PC-3 (cell line): Measurements from ENCODE around the gene NPR3. TPM values are rescaled to one million over a fixed set of nuclear protein-coding genes. Genes with fewer than 3 reads are reported as not detected.

Source experiments
- ATAC-seq: fragments of 200-7000 bp; cut with Tn5 transposase; 2 replicates; pipeline ENCODE4 v1.9.1; 2020; ENCODE audit warnings: mild to moderate bottlenecking, moderate library complexity
- BruUV-seq: library from RNA; stranded (reverse); fragments of 400-500 nt; replicated peaks from 2 replicates; lab custom pipeline; 2021; lab: Mats Ljungman, UMichigan
- CTCF ChIA-PET: fragments of 300-600 bp; sonication (Branson Sonifier 250); formaldehyde crosslinking; loops from one replicate; lab custom pipeline; 2022; ENCODE audit warnings: antibody characterized with exemption; lab: Charles Lee
- POLR2A ChIA-PET: fragments of 300-600 bp; sonication (Branson Sonifier 250); formaldehyde crosslinking; loops from one replicate; lab custom pipeline; 2022; ENCODE audit warnings: antibody characterized with exemption; ENCODE audit not compliant: unreplicated experiment; lab: Charles Lee
- DNase-seq: peaks from one replicate; pipeline ENCODE4 v3.0.0-alpha.2; 2015
- H2AFZ ChIP-seq: fragments of 300-600 bp; sonication (generic); 2 replicates; pipeline ENCODE4 v1.6.0; 2016; ENCODE audit warnings: antibody characterized with exemption, low read length
- H3F3A ChIP-seq: fragments of 300-600 bp; sonication (generic); one replicate; pipeline ENCODE4 v1.6.0; 2017; ENCODE audit warnings: antibody characterized with exemption, low read length, control low read depth, mild to moderate bottlenecking; ENCODE audit not compliant: unreplicated experiment
- H3K27ac ChIP-seq: fragments of 300-600 bp; sonication (generic); 2 replicates; pipeline ENCODE4 v1.5.1; 2016; ENCODE audit warnings: mild to moderate bottlenecking, low read length
- H3K27me3 ChIP-seq: fragments of 300-600 bp; sonication (generic); 2 replicates; pipeline ENCODE4 v1.6.1; 2016; ENCODE audit warnings: low read length, mixed read lengths
- H3K36me3 ChIP-seq: fragments of 300-600 bp; sonication (generic); 2 replicates; pipeline ENCODE4 v1.6.1; 2016; ENCODE audit warnings: low read depth, mixed run types, low read length, mixed read lengths
- H3K4me1 ChIP-seq: fragments of 300-600 bp; sonication (generic); 2 replicates; pipeline ENCODE4 v1.5.1; 2016; ENCODE audit warnings: low read length; ENCODE audit not compliant: insufficient read depth
- H3K4me2 ChIP-seq: fragments of 300-600 bp; sonication (generic); 2 replicates; pipeline ENCODE4 v1.6.0; 2016; ENCODE audit warnings: low read length
- H3K4me3 ChIP-seq: fragments of 300-600 bp; sonication (generic); 2 replicates; pipeline ENCODE4 v1.5.1; 2016; ENCODE audit warnings: mild to moderate bottlenecking, low read length, mixed read lengths
- H3K79me2 ChIP-seq: fragments of 300-600 bp; sonication (generic); 2 replicates; pipeline ENCODE4 v1.6.1; 2017; ENCODE audit warnings: low read length, mixed read lengths
- H3K9ac ChIP-seq: fragments of 300-600 bp; sonication (generic); 2 replicates; pipeline ENCODE4 v1.6.0; 2016; ENCODE audit warnings: mild to moderate bottlenecking, low read length
- H3K9me2 ChIP-seq: fragments of 300-600 bp; sonication (generic); replicated peaks from 2 replicates; pipeline ENCODE4 v1.6.1; 2016; ENCODE audit warnings: mixed run types, low read length, mixed read lengths
- H3K9me3 ChIP-seq: fragments of 300-600 bp; sonication (generic); 2 replicates; pipeline ENCODE4 v1.6.1; 2016; ENCODE audit warnings: low read length, mixed read lengths
- H4K20me1 ChIP-seq: fragments of 300-600 bp; sonication (generic); 2 replicates; pipeline ENCODE4 v1.6.1; 2016; ENCODE audit warnings: low read length, mixed read lengths
- CTCF ChIP-seq: fragments of 300-600 bp; sonication (generic); conservative IDR thresholded peaks from 2 replicates; pipeline ENCODE4 v1.5.1; 2017; ENCODE audit warnings: antibody characterized with exemption, low read depth, mild to moderate bottlenecking, low read length
- EZH2 ChIP-seq: fragments of 300-600 bp; sonication (generic); IDR thresholded peaks from one replicate; pipeline ENCODE4 v1.6.1; 2017; ENCODE audit warnings: antibody characterized with exemption, mild to moderate bottlenecking, low read length; ENCODE audit not compliant: unreplicated experiment
- EZH2phosphoT487 ChIP-seq: fragments of 300-600 bp; sonication (generic); IDR thresholded peaks from 2 replicates; pipeline ENCODE4 v1.6.1; 2018; ENCODE audit warnings: mild to moderate bottlenecking, antibody characterized with exemption, low read length, borderline replicate concordance
- intact Hi-C: fragments of 100-400 bp; cut with micrococcal nuclease; formaldehyde crosslinking; loops from 2 replicates; pipeline ENCODE4 v1.9.0; 2023
- total RNA-seq: library from RNA; depleted of rRNA; stranded (reverse); fragments of >200 nt; gene quantifications from 2 replicates; pipeline ENCODE4 v1.2.3, GENCODE V29; 2014

The NPR3 gene
- total RNA-seq, 1 experiment from 2014 or later: 3.9 TPM

GRCh38 chr5:32765266-32765665, 54.1 kb downstream of the NPR3 start:
- Histone ChIP-seq H3K9me3 (no peaks in the 10 kb centered on the region), H3K4me2 (no peak overlapping the region), H3K4me3 (no peak overlapping the region), H3F3A (no peaks in the 10 kb centered on the region), H3K27me3 (no peaks in the 10 kb centered on the region), H3K27ac (no peak overlapping the region), H4K20me1 (no peaks in the 10 kb centered on the region), H3K79me2 (no peaks in the 10 kb centered on the region), H3K4me1 (peaks cover 28% of the 10 kb centered on the region), H3K9ac (no peak overlapping the region), H3K36me3 (no peaks in the 10 kb centered on the region), H3K9me2 (no peaks in the 10 kb centered on the region), H2AFZ (no peak overlapping the region)
- ChIA-PET CTCF (no interaction called here), POLR2A (no interaction called here)
- intact Hi-C loops: loop anchor here (10.0 kb wide), 1 partner anchor 100 kb away; no protein-coding TSS in a partner anchor
- no peak for ATAC-seq
- no peak for DNase-seq
- BruUV-seq: no TSS peak
- TF ChIP-seq EZH2phosphoT487 (no peak), CTCF (no peak), EZH2 (no peak)

- peak overlapping the region; percentile 61 for H3K4me2 ChIP-seq
- H2AFZ ChIP-seq: peak overlapping the region; percentile 79
- no peaks in the 10 kb centered on the region for H3K27me3 ChIP-seq
- TF ChIP-seq EZH2 (no peak), CTCF (no peak), EZH2phosphoT487 (no peak)
- ChIA-PET POLR2A (no interaction called here), CTCF (no interaction called here)
- H3K4me1 ChIP-seq: peaks cover 20% of the 10 kb centered on the region
- no TSS peak for BruUV-seq
- no peaks in the 10 kb centered on the region for H3K36me3 ChIP-seq
- H3K9me2 ChIP-seq: no peaks in the 10 kb centered on the region
- no peaks in the 10 kb centered on the region for H3F3A ChIP-seq
- no peaks in the 10 kb centered on the region for H3K9me3 ChIP-seq
- ATAC-seq (peak; percentile 99), DNase-seq (peak; percentile 99)
- intact Hi-C loops: loop anchor here (10.0 kb wide), 1 partner anchor 97 kb away; no protein-coding TSS in a partner anchor
- peak overlapping the region; percentile 96 for H3K27ac ChIP-seq
- no peaks in the 10 kb centered on the region for H3K79me2 ChIP-seq
- no peaks in the 10 kb centered on the region for H4K20me1 ChIP-seq
- H3K9ac ChIP-seq: peak overlapping the region; percentile 77
- no peak overlapping the region for H3K4me3 ChIP-seq
These were observed 56.9 kb downstream of the NPR3 start for GRCh38 chr5:32767948-32768467.

GRCh38 chr5:32769711-32770110, 58.6 kb downstream of the NPR3 start:
- Histone ChIP-seq H3K4me2 (no peak overlapping the region), H3K4me3 (no peak overlapping the region), H3K9me3 (no peaks in the 10 kb centered on the region), H3K4me1 (peaks cover 20% of the 10 kb centered on the region), H3K9me2 (no peaks in the 10 kb centered on the region), H3K36me3 (no peaks in the 10 kb centered on the region), H3K27me3 (no peaks in the 10 kb centered on the region), H3F3A (no peaks in the 10 kb centered on the region), H2AFZ (no peak overlapping the region), H3K79me2 (no peaks in the 10 kb centered on the region), H3K27ac (no peak overlapping the region), H4K20me1 (no peaks in the 10 kb centered on the region), H3K9ac (no peak overlapping the region)
- no peak for TF ChIP-seq EZH2phosphoT487
- TF ChIP-seq CTCF: no peak
- no peak for TF ChIP-seq EZH2
- ChIA-PET CTCF (no interaction called here), POLR2A (interaction anchor here (0.5 kb wide), 1 partner anchor 377 kb away, joined by 5 read pairs; no protein-coding TSS in a partner anchor)
- intact Hi-C loops: loop anchor here (10.0 kb wide), 1 partner anchor 95 kb away; no protein-coding TSS in a partner anchor
- no peak for DNase-seq
- BruUV-seq: no TSS peak
- ATAC-seq: no peak
